GM12878 (cell line): Measurements from ENCODE around the gene EDEM2.
"Not testable (repeated sequence)": the region's sequence is repeated elsewhere in the genome, so short reads cannot be mapped to it uniquely, and the experiment has no call there.

Experiments used
- CBX5 ChIP-seq: sonication (generic); IDR thresholded peaks from 2 replicates; pipeline ENCODE4 v1.6.1; 2016; ENCODE audit warnings: low read depth, moderate library complexity, mild to moderate bottlenecking, inconsistent platforms
- DPF2 ChIP-seq: fragments of 450-650 bp; IDR thresholded peaks from 2 replicates; pipeline ENCODE4 v1.6.1; 2017; ENCODE audit warnings: mild to moderate bottlenecking
- LARP7 ChIP-seq: fragments of 450-650 bp; IDR thresholded peaks from 2 replicates; pipeline ENCODE4 v1.6.1; 2017; ENCODE audit warnings: mild to moderate bottlenecking
- RAD51 ChIP-seq: fragments of 450-650 bp; IDR thresholded peaks from 2 replicates; pipeline ENCODE4 v1.6.1; 2016; ENCODE audit warnings: moderate library complexity, mild to moderate bottlenecking, inconsistent platforms
- TARDBP ChIP-seq: IDR thresholded peaks from 2 replicates; pipeline ENCODE4 v1.6.1; 2016; ENCODE audit warnings: borderline replicate concordance
- TF ChIP-seq, protein P1 (sequence below), 3 experiments: IDR thresholded peaks in 2 of 3; conservative IDR thresholded peaks in 1 of 3; 2 replicates each; pipeline ENCODE4 v1.5.1; 2011; ENCODE audit warnings: low read depth in 3 of 3, low read length in 3 of 3, mild to moderate bottlenecking in 3 of 3, control low read depth in 2 of 3, moderate library complexity in 2 of 3, inconsistent platforms in 1 of 3, mixed read lengths in 1 of 3; ENCODE audit not compliant: control insufficient read depth in 2 of 3, insufficient read depth in 1 of 3; ENCODE audit errors: extremely low read depth in 1 of 3
- TF ChIP-seq, protein P2 (sequence below): fragments of 450-650 bp; IDR thresholded peaks from 2 replicates; pipeline ENCODE4 v1.6.1; 2018; ENCODE audit warnings: mild to moderate bottlenecking, low read depth, moderate library complexity; ENCODE audit not compliant: partially characterized antibody

DNA sequence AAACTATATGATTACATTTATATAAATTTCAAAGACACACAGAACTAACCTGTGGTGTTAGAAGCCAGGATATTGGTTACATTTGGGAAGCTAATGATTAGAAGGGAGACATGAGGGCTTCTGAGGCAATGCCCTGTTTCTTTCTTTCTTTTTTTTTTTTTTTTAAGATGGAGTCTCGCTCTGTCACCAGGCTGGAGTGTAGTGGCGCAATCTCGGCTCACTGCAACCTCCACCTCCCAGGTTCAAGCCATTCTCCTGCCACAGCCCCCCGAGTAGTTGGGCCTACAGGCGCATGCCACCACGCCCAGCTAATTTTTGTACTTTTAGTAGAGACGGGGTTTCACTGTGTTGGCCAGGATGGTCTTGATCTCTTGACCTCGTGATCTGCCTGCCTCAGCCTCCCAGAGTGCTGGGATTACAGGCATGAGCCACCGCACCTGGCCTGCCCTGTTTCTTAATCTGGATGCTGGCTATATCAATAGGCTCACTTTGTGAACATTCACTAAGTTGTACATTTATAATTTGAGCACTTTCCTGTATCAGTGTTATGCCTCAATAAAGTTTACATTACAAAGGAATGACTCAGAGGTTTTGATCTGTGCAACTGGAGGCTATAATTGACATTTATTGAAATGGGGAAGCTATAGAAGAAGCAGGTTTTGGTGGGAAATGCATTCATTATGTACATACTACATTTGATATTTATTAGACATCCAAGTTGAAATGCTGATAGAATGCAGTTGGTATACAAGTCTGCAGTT, 46.1 kb upstream of the EDEM2 start:
- TF ChIP-seq, protein P1, sequence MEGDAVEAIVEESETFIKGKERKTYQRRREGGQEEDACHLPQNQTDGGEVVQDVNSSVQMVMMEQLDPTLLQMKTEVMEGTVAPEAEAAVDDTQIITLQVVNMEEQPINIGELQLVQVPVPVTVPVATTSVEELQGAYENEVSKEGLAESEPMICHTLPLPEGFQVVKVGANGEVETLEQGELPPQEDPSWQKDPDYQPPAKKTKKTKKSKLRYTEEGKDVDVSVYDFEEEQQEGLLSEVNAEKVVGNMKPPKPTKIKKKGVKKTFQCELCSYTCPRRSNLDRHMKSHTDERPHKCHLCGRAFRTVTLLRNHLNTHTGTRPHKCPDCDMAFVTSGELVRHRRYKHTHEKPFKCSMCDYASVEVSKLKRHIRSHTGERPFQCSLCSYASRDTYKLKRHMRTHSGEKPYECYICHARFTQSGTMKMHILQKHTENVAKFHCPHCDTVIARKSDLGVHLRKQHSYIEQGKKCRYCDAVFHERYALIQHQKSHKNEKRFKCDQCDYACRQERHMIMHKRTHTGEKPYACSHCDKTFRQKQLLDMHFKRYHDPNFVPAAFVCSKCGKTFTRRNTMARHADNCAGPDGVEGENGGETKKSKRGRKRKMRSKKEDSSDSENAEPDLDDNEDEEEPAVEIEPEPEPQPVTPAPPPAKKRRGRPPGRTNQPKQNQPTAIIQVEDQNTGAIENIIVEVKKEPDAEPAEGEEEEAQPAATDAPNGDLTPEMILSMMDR (IDR thresholded peaks at IDR 0.05 in 2 of 3, conservative IDR thresholded peaks at IDR 0.05 in 1 of 3; ENCODE audit: control insufficient read depth in 2 of 3, extremely low read depth in 1 of 3, insufficient read depth in 1 of 3, low read depth in 3 of 3, low read length in 3 of 3): not testable (repeated sequence)
- TF ChIP-seq LARP7, TARDBP, DPF2, CBX5, RAD51: not testable (repeated sequence)
- TF ChIP-seq, protein P2, sequence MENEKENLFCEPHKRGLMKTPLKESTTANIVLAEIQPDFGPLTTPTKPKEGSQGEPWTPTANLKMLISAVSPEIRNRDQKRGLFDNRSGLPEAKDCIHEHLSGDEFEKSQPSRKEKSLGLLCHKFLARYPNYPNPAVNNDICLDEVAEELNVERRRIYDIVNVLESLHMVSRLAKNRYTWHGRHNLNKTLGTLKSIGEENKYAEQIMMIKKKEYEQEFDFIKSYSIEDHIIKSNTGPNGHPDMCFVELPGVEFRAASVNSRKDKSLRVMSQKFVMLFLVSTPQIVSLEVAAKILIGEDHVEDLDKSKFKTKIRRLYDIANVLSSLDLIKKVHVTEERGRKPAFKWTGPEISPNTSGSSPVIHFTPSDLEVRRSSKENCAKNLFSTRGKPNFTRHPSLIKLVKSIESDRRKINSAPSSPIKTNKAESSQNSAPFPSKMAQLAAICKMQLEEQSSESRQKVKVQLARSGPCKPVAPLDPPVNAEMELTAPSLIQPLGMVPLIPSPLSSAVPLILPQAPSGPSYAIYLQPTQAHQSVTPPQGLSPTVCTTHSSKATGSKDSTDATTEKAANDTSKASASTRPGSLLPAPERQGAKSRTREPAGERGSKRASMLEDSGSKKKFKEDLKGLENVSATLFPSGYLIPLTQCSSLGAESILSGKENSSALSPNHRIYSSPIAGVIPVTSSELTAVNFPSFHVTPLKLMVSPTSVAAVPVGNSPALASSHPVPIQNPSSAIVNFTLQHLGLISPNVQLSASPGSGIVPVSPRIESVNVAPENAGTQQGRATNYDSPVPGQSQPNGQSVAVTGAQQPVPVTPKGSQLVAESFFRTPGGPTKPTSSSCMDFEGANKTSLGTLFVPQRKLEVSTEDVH: not testable (repeated sequence)
